Nephron (organoid): ENCODE measurements around the gene RAB15.

Source experiments
- H3K27ac Mint-ChIP-seq, 3 experiments: 2 replicates each; pipeline ENCODE4 v1.8.0; 2020; ENCODE audit warnings: mixed read lengths in 3 of 3, mild to moderate bottlenecking in 2 of 3, moderate library complexity in 1 of 3
- H3K27me3 Mint-ChIP-seq: 2 replicates; pipeline ENCODE4 v1.8.0; 2021; ENCODE audit warnings: low read depth, mild to moderate bottlenecking, moderate library complexity, mixed read lengths
- H3K36me3 Mint-ChIP-seq: 2 replicates; pipeline ENCODE4 v1.8.0; 2020; ENCODE audit warnings: low read depth, mixed read lengths
- H3K4me1 Mint-ChIP-seq: 2 replicates; pipeline ENCODE4 v1.8.0; 2020; ENCODE audit warnings: mixed read lengths
- H3K4me3 Mint-ChIP-seq, 3 experiments: 2 replicates each; pipeline ENCODE4 v1.8.0; 2020; ENCODE audit warnings: mild to moderate bottlenecking in 3 of 3, mixed read lengths in 3 of 3, moderate library complexity in 2 of 3
- H3K9me3 Mint-ChIP-seq: 2 replicates; pipeline ENCODE4 v1.8.0; 2020; ENCODE audit warnings: mixed read lengths
- CTCF ChIP-seq, 3 experiments: fragments of 200-600 bp; sonication (generic); IDR thresholded peaks; one replicate each; pipeline ENCODE4 v1.5.0; 2021; ENCODE audit warnings: antibody characterized with exemption in 3 of 3; ENCODE audit not compliant: unreplicated experiment in 3 of 3

Gene RAB15

DNA sequence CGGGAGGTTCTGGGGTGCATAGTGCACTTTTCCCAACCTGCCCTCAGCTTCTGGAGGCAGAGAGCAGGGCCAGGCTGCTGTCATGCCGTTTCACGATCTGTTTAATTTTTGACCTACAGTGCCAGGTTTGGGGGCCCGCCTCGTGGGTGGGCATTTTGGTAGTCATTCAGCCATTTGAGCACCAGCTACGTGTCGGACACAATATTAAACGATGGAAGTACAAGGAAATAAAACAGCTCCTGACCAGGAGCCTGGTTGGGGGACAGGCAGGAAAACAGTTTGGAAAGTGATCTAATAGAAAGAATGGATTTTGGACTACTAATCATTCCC lies 15.3 kb upstream of the RAB15 start:
- peaks cover 21% of the 10 kb centered on the region for H3K27me3 Mint-ChIP-seq
- H3K9me3 Mint-ChIP-seq = no peaks in the 10 kb centered on the region
- H3K27ac Mint-ChIP-seq = peak overlapping the region; percentile 89 to 96 (median 96)
- TF ChIP-seq CTCF (IDR thresholded peaks at IDR 0.05; ENCODE audit: unreplicated experiment in 3 of 3) = no peak
- peaks cover 15% of the 10 kb centered on the region for H3K4me1 Mint-ChIP-seq
- H3K4me3 Mint-ChIP-seq = peak overlapping the region; percentile 93 to 96 (median 95)
- no peaks in the 10 kb centered on the region for H3K36me3 Mint-ChIP-seq

GRCh38 chr14:64986648-64987437 lies 14.7 kb upstream of the RAB15 start, which contains the start of gene FNTB:
FNTB (plus strand) TSS chr14:64986895; CDS start chr14:64986954, 59 bp downstream.
- Mint-ChIP-seq H3K27me3 (peaks cover 25% of the 10 kb centered on the region), H3K4me1 (peaks cover 15% of the 10 kb centered on the region), H3K36me3 (no peaks in the 10 kb centered on the region), H3K4me3 (peak within 1 kb of the TSS; percentile 93 to 96 (median 95)), H3K9me3 (no peaks in the 10 kb centered on the region), H3K27ac (peak within 1 kb of the TSS; percentile 89 to 96 (median 96))
- peak; percentile 66 to 81 (median 66) for TF ChIP-seq CTCF (IDR thresholded peaks at IDR 0.05; ENCODE audit: unreplicated experiment in 3 of 3)

GRCh38 chr14:64983439-64984310 lies 11.5 kb upstream of the RAB15 start:
- H3K4me3 Mint-ChIP-seq = peak overlapping the region; percentile 68 to 72 (median 69)
- peak overlapping the region in 1 of 3 experiments; percentile 38 for H3K27ac Mint-ChIP-seq
- H3K4me1 Mint-ChIP-seq = peaks cover 16% of the 10 kb centered on the region
- peaks cover 25% of the 10 kb centered on the region for H3K27me3 Mint-ChIP-seq
- no peaks in the 10 kb centered on the region for H3K36me3 Mint-ChIP-seq
- H3K9me3 Mint-ChIP-seq = no peaks in the 10 kb centered on the region
- TF ChIP-seq CTCF (IDR thresholded peaks at IDR 0.05; ENCODE audit: unreplicated experiment in 3 of 3) = peak; percentile 61 to 73 (median 67)

DNA sequence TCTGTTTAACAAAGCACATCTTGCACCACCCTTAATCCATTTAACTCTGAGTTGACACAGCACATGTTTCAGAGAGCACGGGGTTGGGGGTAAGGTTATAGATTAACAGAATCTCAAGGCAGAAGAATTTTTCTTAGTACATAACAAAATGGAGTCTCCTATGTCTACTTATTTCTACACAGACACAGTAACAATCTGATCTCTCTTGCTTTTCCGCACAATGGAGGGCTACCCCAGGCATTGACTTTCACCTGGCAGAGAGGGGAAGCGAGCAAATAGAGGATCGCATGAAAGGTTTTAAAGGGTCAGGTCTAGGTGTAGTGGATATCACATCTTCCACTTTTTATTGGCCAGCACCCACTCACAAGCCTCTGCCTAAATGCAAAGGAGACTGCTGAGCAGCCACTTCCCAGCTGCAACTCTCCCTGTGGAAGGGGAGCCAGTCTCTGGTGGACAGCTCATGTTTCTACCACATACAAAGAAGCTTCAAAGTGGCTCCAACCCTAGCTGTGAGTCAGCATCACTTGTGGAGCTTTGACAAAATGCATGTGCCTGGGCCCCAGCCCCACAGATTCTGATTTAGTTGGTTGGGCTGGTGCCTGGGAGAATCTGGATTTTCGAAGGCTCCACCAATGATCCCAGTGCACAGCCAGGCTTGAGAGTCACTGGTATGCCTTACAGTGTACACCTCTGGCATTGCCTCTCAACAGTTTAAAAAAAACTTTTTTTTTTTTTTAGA lies 7.4 kb upstream of the RAB15 start:
- H3K4me3 Mint-ChIP-seq = no peak overlapping the region
- TF ChIP-seq CTCF (IDR thresholded peaks at IDR 0.05; ENCODE audit: unreplicated experiment in 3 of 3) = no peak
- H3K27me3 Mint-ChIP-seq = peaks cover 28% of the 10 kb centered on the region
- H3K27ac Mint-ChIP-seq = peak overlapping the region; percentile 73 to 89 (median 84)
- no peaks in the 10 kb centered on the region for H3K9me3 Mint-ChIP-seq
- H3K4me1 Mint-ChIP-seq = peaks cover 9% of the 10 kb centered on the region
- H3K36me3 Mint-ChIP-seq = no peaks in the 10 kb centered on the region

- no peak for TF ChIP-seq CTCF (IDR thresholded peaks at IDR 0.05; ENCODE audit: unreplicated experiment in 3 of 3)
- H3K4me3 Mint-ChIP-seq = peak overlapping the region; percentile 50 to 74 (median 74)
- no peaks in the 10 kb centered on the region for H3K9me3 Mint-ChIP-seq
- H3K4me1 Mint-ChIP-seq = peaks cover 22% of the 10 kb centered on the region
- peak overlapping the region in 2 of 3 experiments; percentile 40 to 46 for H3K27ac Mint-ChIP-seq
- H3K36me3 Mint-ChIP-seq = no peaks in the 10 kb centered on the region
- peaks cover 20% of the 10 kb centered on the region for H3K27me3 Mint-ChIP-seq
Measured at GRCh38 chr14:64974563-64974962, 2.4 kb upstream of the RAB15 start.
